DOHH2 (cell line): ENCODE measurements around the gene AKT1S1.
"Not testable (repeated sequence)": the region's sequence is repeated elsewhere in the genome, so short reads cannot be mapped to it uniquely, and the experiment has no call there.

Experiments
- H3F3A ChIP-seq: fragments of 200-600 bp; sonication (generic), shearing (Covaris generic); 2 replicates; pipeline ENCODE4 v1.6.0; 2016; ENCODE audit warnings: antibody characterized with exemption, mild to moderate bottlenecking; ENCODE audit not compliant: control insufficient read depth, insufficient read depth
- H3K27ac ChIP-seq: fragments of 200-600 bp; sonication (generic); 2 replicates; pipeline ENCODE4 v1.5.1; 2014; ENCODE audit warnings: low read depth, mild to moderate bottlenecking, low read length, moderate library complexity
- H3K27me3 ChIP-seq: fragments of 200-600 bp; sonication (generic); 2 replicates; pipeline ENCODE4 v1.6.1; 2014; ENCODE audit warnings: mild to moderate bottlenecking, low read length, mixed read lengths; ENCODE audit not compliant: control insufficient read depth
- H3K36me3 ChIP-seq: fragments of 200-600 bp; sonication (generic); 2 replicates; pipeline ENCODE4 v1.6.1; 2014; ENCODE audit warnings: mild to moderate bottlenecking, low read length, moderate library complexity, mixed read lengths; ENCODE audit not compliant: control insufficient read depth
- H3K4me1 ChIP-seq: fragments of 200-600 bp; sonication (generic); 2 replicates; pipeline ENCODE4 v1.6.1; 2014; ENCODE audit warnings: mild to moderate bottlenecking, low read length, mixed read lengths; ENCODE audit not compliant: control insufficient read depth
- H3K4me2 ChIP-seq: fragments of 200-600 bp; sonication (generic); 2 replicates; pipeline ENCODE4 v1.6.0; 2014; ENCODE audit warnings: mild to moderate bottlenecking, low read length, moderate library complexity
- H3K4me3 ChIP-seq: fragments of 200-600 bp; sonication (generic); 2 replicates; pipeline ENCODE4 v1.5.1; 2014; ENCODE audit warnings: mild to moderate bottlenecking, low read length, mixed read lengths
- H3K79me2 ChIP-seq: fragments of 200-600 bp; sonication (generic); 2 replicates; pipeline ENCODE4 v1.6.1; 2014; ENCODE audit warnings: mild to moderate bottlenecking, low read length, mixed read lengths; ENCODE audit not compliant: control insufficient read depth
- H3K9me2 ChIP-seq: fragments of 200-600 bp; sonication (generic); replicated peaks from 2 replicates; pipeline ENCODE4 v1.6.1; 2014; ENCODE audit warnings: mild to moderate bottlenecking, low read length, mixed read lengths; ENCODE audit not compliant: control insufficient read depth
- H3K9me3 ChIP-seq: fragments of 200-600 bp; sonication (generic); 2 replicates; pipeline ENCODE4 v1.6.1; 2014; ENCODE audit warnings: antibody characterized with exemption, low read length, mixed read lengths; ENCODE audit not compliant: control insufficient read depth, insufficient read depth
- H4K20me1 ChIP-seq: fragments of 200-600 bp; sonication (generic); 2 replicates; pipeline ENCODE4 v1.6.0; 2014; ENCODE audit warnings: low read depth, mild to moderate bottlenecking, antibody characterized with exemption, low read length, moderate library complexity; ENCODE audit not compliant: control insufficient read depth, insufficient read depth
- CTCF ChIP-seq: fragments of 200-600 bp; sonication (generic); IDR thresholded peaks from one replicate; pipeline ENCODE4 v1.5.1; 2014; ENCODE audit warnings: antibody characterized with exemption, mild to moderate bottlenecking, low read depth, low read length; ENCODE audit not compliant: poor library complexity, severe bottlenecking
- EZH2phosphoT487 ChIP-seq: fragments of 200-600 bp; sonication (generic); IDR thresholded peaks from 2 replicates; pipeline ENCODE4 v1.6.1; 2017; ENCODE audit warnings: borderline replicate concordance, mild to moderate bottlenecking, antibody characterized with exemption, low read length, moderate library complexity, mixed read lengths

The AKT1S1 gene

GRCh38 chr19:49823472-49823871 is 53.7 kb downstream of the AKT1S1 start:
- Histone ChIP-seq H3F3A (peaks cover 5% of the 10 kb centered on the region), H3K4me3 (peak overlapping the region; percentile 66), H3K79me2 (peaks cover 89% of the 10 kb centered on the region), H3K27ac (peak overlapping the region; percentile 94), H4K20me1 (no peaks in the 10 kb centered on the region), H3K27me3 (no peaks in the 10 kb centered on the region), H3K36me3 (peaks cover 78% of the 10 kb centered on the region), H3K9me3 (no peaks in the 10 kb centered on the region), H3K9me2 (no peaks in the 10 kb centered on the region), H3K4me2 (peak overlapping the region; percentile 90), H3K4me1 (peaks cover 65% of the 10 kb centered on the region)
- no peak for TF ChIP-seq CTCF
- TF ChIP-seq EZH2phosphoT487, result no peak

GRCh38 chr19:49820125-49820524 is 57.0 kb downstream of the AKT1S1 start:
- H3K36me3 ChIP-seq, result peaks cover 56% of the 10 kb centered on the region
- peaks cover 63% of the 10 kb centered on the region for H3K79me2 ChIP-seq
- H3K4me3 ChIP-seq, result peak overlapping the region; percentile 16; the same call in 1 of the 2 replicates
- no peaks in the 10 kb centered on the region for H4K20me1 ChIP-seq
- peaks cover 11% of the 10 kb centered on the region for H3F3A ChIP-seq
- no peaks in the 10 kb centered on the region for H3K9me2 ChIP-seq
- peaks cover 66% of the 10 kb centered on the region for H3K4me1 ChIP-seq
- TF ChIP-seq CTCF (no peak), EZH2phosphoT487 (no peak)
- peak overlapping the region; percentile 75 for H3K27ac ChIP-seq
- peak overlapping the region; percentile 80 for H3K4me2 ChIP-seq
- no peaks in the 10 kb centered on the region for H3K9me3 ChIP-seq
- no peaks in the 10 kb centered on the region for H3K27me3 ChIP-seq

GRCh38 chr19:49819452-49820115 is 57.6 kb downstream of the AKT1S1 start:
- peak overlapping the region; percentile 80 for H3K4me2 ChIP-seq
- H3K36me3 ChIP-seq, result peaks cover 51% of the 10 kb centered on the region
- H3K27me3 ChIP-seq, H3K9me2 ChIP-seq, H4K20me1 ChIP-seq, H3K9me3 ChIP-seq: not testable (repeated sequence)
- H3K27ac ChIP-seq, result peak overlapping the region; percentile 75
- H3K4me3 ChIP-seq, result peak overlapping the region; percentile 98
- peaks cover 13% of the 10 kb centered on the region for H3F3A ChIP-seq
- peaks cover 61% of the 10 kb centered on the region for H3K4me1 ChIP-seq
- H3K79me2 ChIP-seq, result peaks cover 58% of the 10 kb centered on the region
